Breast epithelium (tissue), 4 donors: ENCODE measurements around the gene BEND4. TPM values are rescaled to one million over a fixed set of nuclear protein-coding genes. Genes with fewer than 3 reads are reported as not detected.
"Not testable (repeated sequence)": the region's sequence is repeated elsewhere in the genome, so short reads cannot be mapped to it uniquely, and the experiment has no call there.

Experiments
- DNase-seq, 2 donors: peaks; one replicate each; pipeline ENCODE4 v3.0.0-alpha.2; 2019; ENCODE audit warnings: low spot score in 2 of 2
- H3K27ac ChIP-seq, 2 donors: fragments of 200-600 bp; sonication (generic) in 1 of 2; one replicate each; pipeline ENCODE4 v1.5.1; 2016 to 2019; ENCODE audit warnings: mild to moderate bottlenecking in 1 of 2
- H3K27me3 ChIP-seq, 2 donors: fragments of 200-600 bp; sonication (generic) in 1 of 2; one replicate each; pipeline versions ENCODE4 v1.5.1 to v1.6.0; 2017 to 2019; ENCODE audit warnings: control low read depth in 1 of 2, mild to moderate bottlenecking in 1 of 2
- H3K36me3 ChIP-seq: fragments of 200-600 bp; one replicate; pipeline ENCODE4 v1.5.1; 2019
- H3K4me1 ChIP-seq, 2 donors: fragments of 200-600 bp; sonication (generic); one replicate each; pipeline ENCODE4 v1.5.1; 2016 to 2019; ENCODE audit warnings: control low read depth in 1 of 2
- H3K4me3 ChIP-seq, 3 donors: fragments of 200-600 bp; sonication (generic); 1 replicate in 2 of 3; 2 replicates in 1 of 3; pipeline ENCODE4 v1.5.1; 2016 to 2019; ENCODE audit warnings: mild to moderate bottlenecking in 3 of 3, moderate library complexity in 2 of 3
- H3K9me3 ChIP-seq, 2 donors: fragments of 200-600 bp; sonication (generic) in 1 of 2; one replicate each; pipeline ENCODE4 v1.5.1; 2016 to 2019; ENCODE audit warnings: control low read depth in 1 of 2
- CTCF ChIP-seq, 3 donors: fragments of 450-650 bp; IDR thresholded peaks; one replicate each; pipeline ENCODE4 v1.5.1; 2016 to 2017; ENCODE audit warnings: antibody characterized with exemption in 3 of 3, mild to moderate bottlenecking in 3 of 3, moderate library complexity in 3 of 3
- POLR2A ChIP-seq: fragments of 450-650 bp; IDR thresholded peaks from one replicate; pipeline ENCODE4 v1.6.1; 2016; ENCODE audit warnings: antibody characterized with exemption, mild to moderate bottlenecking, moderate library complexity
- POLR2AphosphoS5 ChIP-seq, 3 donors: sonication (generic); formaldehyde crosslinking; IDR thresholded peaks; one replicate each; pipeline ENCODE4 v1.6.1; 2017; ENCODE audit warnings: antibody characterized with exemption in 3 of 3
- intact Hi-C: fragments of 100-400 bp; cut with DNase I; formaldehyde crosslinking; loops from one replicate; pipeline ENCODE4 v1.15.1; 2023; ENCODE audit warnings: low total_unique reads
- total RNA-seq, 3 donors: library from RNA; depleted of rRNA; stranded (reverse); fragments of >200 nt; gene quantifications; one replicate each; pipeline ENCODE4 v1.1.0, GENCODE V29; 2016

BEND4 gene
- under 1 TPM; under 0.01 to 0.44 (median under 0.01) TPM for total RNA-seq

GRCh38 chr4:42152507-42153504 lies at the start of gene BEND4:
BEND4 (minus strand) TSS chr4:42152655; CDS start chr4:42152143, 512 bp downstream.
- intact Hi-C loops: no loop called here
- TF ChIP-seq POLR2AphosphoS5 (IDR thresholded peaks at IDR 0.05): no peak
- no peak for TF ChIP-seq POLR2A
- no peak for TF ChIP-seq CTCF (IDR thresholded peaks at IDR 0.05)
- no peak for DNase-seq
- peaks cover 12 to 51% of the 10 kb centered on the region in 2 donors for H3K27me3 ChIP-seq
- H3K27ac ChIP-seq: no peak within 1 kb of the TSS
- H3K4me3 ChIP-seq: peak within 1 kb of the TSS; percentile 32 to 67 (median 45)
- no peaks in the 10 kb centered on the region for H3K36me3 ChIP-seq
- peaks cover 0 to 5% of the 10 kb centered on the region in 2 donors for H3K4me1 ChIP-seq
- H3K9me3 ChIP-seq: no peaks in the 10 kb centered on the region

- TF ChIP-seq POLR2AphosphoS5 (IDR thresholded peaks at IDR 0.05) (no peak), CTCF (IDR thresholded peaks at IDR 0.05) (no peak), POLR2A (no peak)
- H3K4me1 ChIP-seq: no peaks in the 10 kb centered on the region
- intact Hi-C loops: no loop called here
- H3K36me3 ChIP-seq: no peaks in the 10 kb centered on the region
- no peak overlapping the region for H3K4me3 ChIP-seq
- H3K27ac ChIP-seq: no peak overlapping the region
- no peaks in the 10 kb centered on the region for H3K9me3 ChIP-seq
- DNase-seq: no peak
- no peaks in the 10 kb centered on the region for H3K27me3 ChIP-seq
Measured at GRCh38 chr4:42197341-42197740, 44.9 kb upstream of the BEND4 start.

- Histone ChIP-seq H3K4me3 (no peak overlapping the region), H3K9me3 (no peaks in the 10 kb centered on the region), H3K4me1 (no peaks in the 10 kb centered on the region), H3K27ac (no peak overlapping the region), H3K27me3 (no peaks in the 10 kb centered on the region), H3K36me3 (no peaks in the 10 kb centered on the region)
- TF ChIP-seq POLR2A (no peak), POLR2AphosphoS5 (IDR thresholded peaks at IDR 0.05) (no peak), CTCF (IDR thresholded peaks at IDR 0.05) (no peak)
- DNase-seq: no peak
- intact Hi-C loops: loop anchor here (10.0 kb wide), 1 partner anchor 952 kb away; no protein-coding TSS in a partner anchor
Measured at GRCh38 chr4:42172921-42173320, 20.5 kb upstream of the BEND4 start.

GRCh38 chr4:42172128-42172790 lies 19.8 kb upstream of the BEND4 start:
- no peak for DNase-seq
- Histone ChIP-seq H3K36me3 (no peaks in the 10 kb centered on the region), H3K4me3 (no peak overlapping the region), H3K27me3 (no peaks in the 10 kb centered on the region), H3K9me3 (no peaks in the 10 kb centered on the region), H3K27ac (no peak overlapping the region), H3K4me1 (no peaks in the 10 kb centered on the region)
- intact Hi-C loops: loop anchor here (10.0 kb wide), 1 partner anchor 953 kb away; no protein-coding TSS in a partner anchor
- TF ChIP-seq POLR2A (no peak), POLR2AphosphoS5 (IDR thresholded peaks at IDR 0.05) (no peak), CTCF (IDR thresholded peaks at IDR 0.05) (no peak)

- H3K27me3 ChIP-seq: peaks cover 0 to 2% of the 10 kb centered on the region in 2 donors
- H3K27ac ChIP-seq: no peak overlapping the region
- H3K4me3 ChIP-seq: no peak overlapping the region
- DNase-seq: no peak
- no peaks in the 10 kb centered on the region for H3K4me1 ChIP-seq
- peaks cover 0 to 8% of the 10 kb centered on the region in 2 donors for H3K9me3 ChIP-seq
- intact Hi-C loops: no loop called here
- no peaks in the 10 kb centered on the region for H3K36me3 ChIP-seq
- TF ChIP-seq POLR2A: no peak
- TF ChIP-seq POLR2AphosphoS5 (IDR thresholded peaks at IDR 0.05): no peak
- no peak for TF ChIP-seq CTCF (IDR thresholded peaks at IDR 0.05)
Measured at GRCh38 chr4:42167709-42168108, 15.3 kb upstream of the BEND4 start.

GRCh38 chr4:42166186-42166585 lies 13.7 kb upstream of the BEND4 start:
- H3K36me3 ChIP-seq, H3K4me3 ChIP-seq, H3K27ac ChIP-seq, intact Hi-C loops, H3K4me1 ChIP-seq, H3K9me3 ChIP-seq, H3K27me3 ChIP-seq, DNase-seq: not testable (repeated sequence)
